Measurements from ENCODE around the gene RMND5B. TPM values are rescaled to one million over a fixed set of nuclear protein-coding genes. Genes with fewer than 3 reads are reported as not detected.
A peak's percentile ranks its signal among the peaks of the same experiment; 100 is the strongest.

The RMND5B gene
- total and polyA plus RNA-seq, 4 donors = 13.4 to 24.8 (median 21.7) TPM

DNA sequence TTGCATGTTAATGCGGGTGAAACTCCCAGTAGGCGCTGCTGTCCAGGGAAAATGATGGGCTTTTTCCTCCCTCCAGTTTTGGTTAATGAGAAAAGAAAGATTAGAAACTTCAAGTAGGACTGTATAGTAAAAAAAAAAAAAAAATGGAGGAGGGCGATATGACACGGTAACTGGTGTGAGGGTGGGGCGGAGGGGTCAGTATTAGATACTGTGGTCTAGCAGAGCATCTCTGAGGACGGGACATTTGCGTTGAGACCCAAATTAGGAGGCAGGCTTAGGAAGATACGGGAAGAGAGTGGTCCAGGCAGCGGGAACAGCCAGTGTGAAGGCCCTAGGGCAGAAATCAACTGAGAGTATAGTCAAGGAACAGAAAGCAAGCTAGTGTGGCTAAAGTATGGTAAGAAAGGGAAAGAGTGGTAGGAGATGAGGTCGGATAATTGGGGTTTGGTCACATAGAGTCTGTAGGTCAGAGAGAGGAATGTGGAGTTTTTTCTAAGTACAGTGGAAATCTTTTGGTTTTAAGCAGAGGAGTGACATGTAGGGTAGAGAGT lies 707 bp downstream of the RMND5B start:
- TF ChIP-seq RAD21 (IDR thresholded peaks at IDR 0.05) (no peak), GABPA (IDR thresholded peaks at IDR 0.05 in 1 of 2, conservative IDR thresholded peaks at IDR 0.05 in 1 of 2) (no peak), FOXA2 (IDR thresholded peaks at IDR 0.05) (no peak), NR2F2 (IDR thresholded peaks at IDR 0.05) (no peak), HNF4G (IDR thresholded peaks at IDR 0.05) (no peak), EGR1 (IDR thresholded peaks at IDR 0.05; ENCODE audit: low read depth in 2 of 2) (no peak), SP1 (IDR thresholded peaks at IDR 0.05) (no peak), HNF4A (conservative IDR thresholded peaks at IDR 0.05) (no peak), TAF1 (conservative IDR thresholded peaks at IDR 0.05) (no peak), RXRA (IDR thresholded peaks at IDR 0.05) (no peak)
- TF ChIP-seq, protein P1, sequence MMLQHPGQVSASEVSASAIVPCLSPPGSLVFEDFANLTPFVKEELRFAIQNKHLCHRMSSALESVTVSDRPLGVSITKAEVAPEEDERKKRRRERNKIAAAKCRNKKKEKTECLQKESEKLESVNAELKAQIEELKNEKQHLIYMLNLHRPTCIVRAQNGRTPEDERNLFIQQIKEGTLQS (IDR thresholded peaks at IDR 0.05) = no peak
- TF ChIP-seq, protein P2, sequence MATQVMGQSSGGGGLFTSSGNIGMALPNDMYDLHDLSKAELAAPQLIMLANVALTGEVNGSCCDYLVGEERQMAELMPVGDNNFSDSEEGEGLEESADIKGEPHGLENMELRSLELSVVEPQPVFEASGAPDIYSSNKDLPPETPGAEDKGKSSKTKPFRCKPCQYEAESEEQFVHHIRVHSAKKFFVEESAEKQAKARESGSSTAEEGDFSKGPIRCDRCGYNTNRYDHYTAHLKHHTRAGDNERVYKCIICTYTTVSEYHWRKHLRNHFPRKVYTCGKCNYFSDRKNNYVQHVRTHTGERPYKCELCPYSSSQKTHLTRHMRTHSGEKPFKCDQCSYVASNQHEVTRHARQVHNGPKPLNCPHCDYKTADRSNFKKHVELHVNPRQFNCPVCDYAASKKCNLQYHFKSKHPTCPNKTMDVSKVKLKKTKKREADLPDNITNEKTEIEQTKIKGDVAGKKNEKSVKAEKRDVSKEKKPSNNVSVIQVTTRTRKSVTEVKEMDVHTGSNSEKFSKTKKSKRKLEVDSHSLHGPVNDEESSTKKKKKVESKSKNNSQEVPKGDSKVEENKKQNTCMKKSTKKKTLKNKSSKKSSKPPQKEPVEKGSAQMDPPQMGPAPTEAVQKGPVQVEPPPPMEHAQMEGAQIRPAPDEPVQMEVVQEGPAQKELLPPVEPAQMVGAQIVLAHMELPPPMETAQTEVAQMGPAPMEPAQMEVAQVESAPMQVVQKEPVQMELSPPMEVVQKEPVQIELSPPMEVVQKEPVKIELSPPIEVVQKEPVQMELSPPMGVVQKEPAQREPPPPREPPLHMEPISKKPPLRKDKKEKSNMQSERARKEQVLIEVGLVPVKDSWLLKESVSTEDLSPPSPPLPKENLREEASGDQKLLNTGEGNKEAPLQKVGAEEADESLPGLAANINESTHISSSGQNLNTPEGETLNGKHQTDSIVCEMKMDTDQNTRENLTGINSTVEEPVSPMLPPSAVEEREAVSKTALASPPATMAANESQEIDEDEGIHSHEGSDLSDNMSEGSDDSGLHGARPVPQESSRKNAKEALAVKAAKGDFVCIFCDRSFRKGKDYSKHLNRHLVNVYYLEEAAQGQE (IDR thresholded peaks at IDR 0.05) = no peak
- TF ChIP-seq, protein P3, sequence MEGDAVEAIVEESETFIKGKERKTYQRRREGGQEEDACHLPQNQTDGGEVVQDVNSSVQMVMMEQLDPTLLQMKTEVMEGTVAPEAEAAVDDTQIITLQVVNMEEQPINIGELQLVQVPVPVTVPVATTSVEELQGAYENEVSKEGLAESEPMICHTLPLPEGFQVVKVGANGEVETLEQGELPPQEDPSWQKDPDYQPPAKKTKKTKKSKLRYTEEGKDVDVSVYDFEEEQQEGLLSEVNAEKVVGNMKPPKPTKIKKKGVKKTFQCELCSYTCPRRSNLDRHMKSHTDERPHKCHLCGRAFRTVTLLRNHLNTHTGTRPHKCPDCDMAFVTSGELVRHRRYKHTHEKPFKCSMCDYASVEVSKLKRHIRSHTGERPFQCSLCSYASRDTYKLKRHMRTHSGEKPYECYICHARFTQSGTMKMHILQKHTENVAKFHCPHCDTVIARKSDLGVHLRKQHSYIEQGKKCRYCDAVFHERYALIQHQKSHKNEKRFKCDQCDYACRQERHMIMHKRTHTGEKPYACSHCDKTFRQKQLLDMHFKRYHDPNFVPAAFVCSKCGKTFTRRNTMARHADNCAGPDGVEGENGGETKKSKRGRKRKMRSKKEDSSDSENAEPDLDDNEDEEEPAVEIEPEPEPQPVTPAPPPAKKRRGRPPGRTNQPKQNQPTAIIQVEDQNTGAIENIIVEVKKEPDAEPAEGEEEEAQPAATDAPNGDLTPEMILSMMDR (IDR thresholded peaks at IDR 0.05; ENCODE audit: low read depth, low read length, missing input control) = no peak
- TF ChIP-seq, protein P4, sequence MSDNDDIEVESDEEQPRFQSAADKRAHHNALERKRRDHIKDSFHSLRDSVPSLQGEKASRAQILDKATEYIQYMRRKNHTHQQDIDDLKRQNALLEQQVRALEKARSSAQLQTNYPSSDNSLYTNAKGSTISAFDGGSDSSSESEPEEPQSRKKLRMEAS (IDR thresholded peaks at IDR 0.05) = no peak
- peak overlapping the region; percentile 34 to 79 for H3K9ac ChIP-seq (ENCODE audit: low read depth in 1 of 2, low read length in 2 of 2)
- peak overlapping the region in 1 of 2 donors; percentile 48 for H3K27ac ChIP-seq (ENCODE audit: low read depth in 1 of 2, low read length in 2 of 2)
- H3K27me3 ChIP-seq (ENCODE audit: control insufficient read depth in 4 of 4, insufficient read depth in 4 of 4, low read length in 3 of 4) = no peaks in the 10 kb centered on the region
- peaks cover 0 to 4% (median 0%) of the 10 kb centered on the region in 4 donors for H3K36me3 ChIP-seq (ENCODE audit: control insufficient read depth in 4 of 4, insufficient read depth in 3 of 4, low read depth in 1 of 4, low read length in 3 of 4)
- WGBS = 23% methylated on average over 10 of the region's 10 CpGs
- DNase-seq (ENCODE audit: low spot score) = no peak
- H3K4me3 ChIP-seq (ENCODE audit: low read depth in 1 of 3, low read length in 3 of 3) = peak overlapping the region; percentile 30 to 87 (median 77)
- no peaks in the 10 kb centered on the region for H3K9me3 ChIP-seq (ENCODE audit: control insufficient read depth in 4 of 4, low read length in 3 of 4)
- H3K4me1 ChIP-seq (ENCODE audit: control insufficient read depth in 4 of 4, insufficient read depth in 4 of 4, low read length in 3 of 4) = peaks cover 6 to 14% (median 8%) of the 10 kb centered on the region in 4 donors

DNA sequence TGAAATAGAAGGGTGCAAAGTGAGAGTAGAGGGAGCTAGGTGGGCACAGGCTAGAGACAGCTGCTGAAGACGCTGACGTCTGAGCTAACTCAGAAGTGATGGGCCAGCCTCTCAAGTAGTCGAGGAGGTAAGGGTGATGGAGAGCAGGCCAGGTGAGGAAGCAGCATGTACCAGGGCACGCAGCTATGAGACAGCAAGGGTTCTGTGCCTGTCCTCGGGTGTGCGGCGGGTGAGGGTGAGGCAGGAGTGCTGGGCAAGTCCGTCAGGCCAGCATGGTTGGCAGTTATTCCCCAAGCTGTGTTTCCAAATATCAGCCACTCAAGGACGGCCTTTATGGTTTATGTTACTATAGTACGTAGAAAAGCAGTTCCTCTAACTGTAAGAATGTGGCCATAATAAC lies 6.2 kb downstream of the RMND5B start:
- Histone ChIP-seq H3K27me3 (ENCODE audit: control insufficient read depth in 4 of 4, insufficient read depth in 4 of 4, low read length in 3 of 4) (no peaks in the 10 kb centered on the region), H3K27ac (ENCODE audit: low read depth in 1 of 2, low read length in 2 of 2) (no peak overlapping the region), H3K9me3 (ENCODE audit: control insufficient read depth in 4 of 4, low read length in 3 of 4) (no peaks in the 10 kb centered on the region), H3K4me3 (ENCODE audit: low read depth in 1 of 3, low read length in 3 of 3) (no peak overlapping the region), H3K36me3 (ENCODE audit: control insufficient read depth in 4 of 4, insufficient read depth in 3 of 4, low read depth in 1 of 4, low read length in 3 of 4) (peaks cover 3 to 13% (median 8%) of the 10 kb centered on the region in 4 donors), H3K4me1 (ENCODE audit: control insufficient read depth in 4 of 4, insufficient read depth in 4 of 4, low read length in 3 of 4) (peaks cover 0 to 5% (median 3%) of the 10 kb centered on the region in 4 donors), H3K9ac (ENCODE audit: low read depth in 1 of 2, low read length in 2 of 2) (no peak overlapping the region)
- 87% methylated on average over 10 of the region's 10 CpGs for WGBS
- TF ChIP-seq, protein P5, sequence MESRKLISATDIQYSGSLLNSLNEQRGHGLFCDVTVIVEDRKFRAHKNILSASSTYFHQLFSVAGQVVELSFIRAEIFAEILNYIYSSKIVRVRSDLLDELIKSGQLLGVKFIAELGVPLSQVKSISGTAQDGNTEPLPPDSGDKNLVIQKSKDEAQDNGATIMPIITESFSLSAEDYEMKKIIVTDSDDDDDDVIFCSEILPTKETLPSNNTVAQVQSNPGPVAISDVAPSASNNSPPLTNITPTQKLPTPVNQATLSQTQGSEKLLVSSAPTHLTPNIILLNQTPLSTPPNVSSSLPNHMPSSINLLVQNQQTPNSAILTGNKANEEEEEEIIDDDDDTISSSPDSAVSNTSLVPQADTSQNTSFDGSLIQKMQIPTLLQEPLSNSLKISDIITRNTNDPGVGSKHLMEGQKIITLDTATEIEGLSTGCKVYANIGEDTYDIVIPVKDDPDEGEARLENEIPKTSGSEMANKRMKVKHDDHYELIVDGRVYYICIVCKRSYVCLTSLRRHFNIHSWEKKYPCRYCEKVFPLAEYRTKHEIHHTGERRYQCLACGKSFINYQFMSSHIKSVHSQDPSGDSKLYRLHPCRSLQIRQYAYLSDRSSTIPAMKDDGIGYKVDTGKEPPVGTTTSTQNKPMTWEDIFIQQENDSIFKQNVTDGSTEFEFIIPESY (IDR thresholded peaks at IDR 0.05) = no peak
- no peak for TF ChIP-seq RAD21 (IDR thresholded peaks at IDR 0.05)
- no peak for TF ChIP-seq TAF1 (conservative IDR thresholded peaks at IDR 0.05)
- TF ChIP-seq, protein P2 (IDR thresholded peaks at IDR 0.05) = no peak
- TF ChIP-seq NR2F2 (IDR thresholded peaks at IDR 0.05) = no peak
- TF ChIP-seq GABPA (IDR thresholded peaks at IDR 0.05 in 1 of 2, conservative IDR thresholded peaks at IDR 0.05 in 1 of 2) = no peak
- TF ChIP-seq, protein P1 (IDR thresholded peaks at IDR 0.05) = no peak
- no peak for DNase-seq (ENCODE audit: low spot score)

Data from liver (tissue), 9 donors.